Measurements from ENCODE around the gene SCN8A. TPM values are rescaled to one million over a fixed set of nuclear protein-coding genes. Genes with fewer than 3 reads are reported as not detected.

Gene SCN8A
- 1.2 to 2.5 TPM (median 1.8 TPM) in 5 replicates for total RNA-seq (2022; extraction: Qiagen RNA extraction; ENCODE audit: low read depth)

DNA sequence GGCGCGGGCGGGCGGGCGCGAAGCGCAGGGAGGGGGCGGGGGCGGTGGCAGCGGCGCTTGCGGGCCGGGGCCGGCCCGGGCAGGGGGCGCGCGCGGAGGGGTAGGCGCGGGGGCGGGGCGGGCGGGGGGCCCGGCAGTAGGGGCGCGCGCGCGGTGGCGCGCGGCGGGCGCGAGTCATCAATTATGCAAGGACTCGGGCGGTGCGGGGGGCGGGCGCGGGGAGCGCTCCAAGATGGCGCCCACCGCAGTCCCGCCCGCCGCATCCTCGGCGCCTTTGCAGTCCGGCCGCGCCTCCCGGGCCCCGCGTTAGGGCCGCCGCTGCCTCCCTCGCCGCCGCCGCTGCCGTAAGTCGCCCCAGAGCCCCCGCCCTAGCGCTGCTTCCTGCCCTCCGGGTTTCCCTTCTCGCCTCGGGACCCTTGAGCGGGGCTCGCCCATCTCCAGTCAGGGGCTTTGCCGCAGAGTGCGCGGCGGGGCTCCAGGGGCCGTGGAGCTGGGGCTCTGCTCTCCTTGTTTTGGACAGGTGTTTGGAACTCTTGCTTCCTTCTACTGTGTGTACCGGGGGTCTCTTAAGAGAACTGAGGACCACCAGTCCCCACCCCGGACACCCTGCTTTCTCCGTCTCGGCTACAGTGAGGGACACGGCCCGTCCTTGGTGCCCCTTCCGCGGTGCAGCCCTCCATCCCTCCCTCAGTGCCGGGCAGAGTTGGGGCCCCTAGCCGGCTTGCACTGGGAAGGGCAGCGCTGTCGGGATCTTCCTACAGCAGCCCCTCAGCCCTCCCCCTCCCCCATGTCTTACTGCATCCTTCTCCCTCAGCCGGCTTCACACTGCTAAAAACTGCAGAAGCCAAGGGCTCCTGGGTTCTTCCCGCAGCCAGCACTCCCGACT lies at the start of gene SCN8A:
SCN8A (plus strand) TSS at position 218 of the 886 bp plus-strand sequence. CDS start 71,585 bp downstream, outside the sequence.

GRCh38 chr12:51848326-51848727 lies 257.3 kb downstream of the SCN8A start, which contains the start of gene FIGNL2:
Gene FIGNL2 (minus strand): TSS chr12:51848718. CDS start chr12:51822413, 26,305 bp downstream.

Other genes starting within 250 kb of the SCN8A start
- gene CELA1, start 244.6 kb upstream of the SCN8A start, total RNA-seq (2022; extraction: Qiagen RNA extraction; ENCODE audit: low read depth): not detected in 5 replicates
- gene GALNT6, start 199.8 kb upstream of the SCN8A start, total RNA-seq (2022; extraction: Qiagen RNA extraction; ENCODE audit: low read depth): 2.6 to 5.0 TPM (median 3.0 TPM) in 5 replicates
- gene SLC4A8, start 166.4 kb upstream of the SCN8A start, total RNA-seq (2022; extraction: Qiagen RNA extraction; ENCODE audit: low read depth): 1.1 to 2.3 TPM (median 1.2 TPM) in 5 replicates